ENCODE results near the gene GRK4.
"Not testable (repeated sequence)": the region's sequence is repeated elsewhere in the genome, so short reads cannot be mapped to it uniquely, and the experiment has no call there.

GRK4 gene

DNA sequence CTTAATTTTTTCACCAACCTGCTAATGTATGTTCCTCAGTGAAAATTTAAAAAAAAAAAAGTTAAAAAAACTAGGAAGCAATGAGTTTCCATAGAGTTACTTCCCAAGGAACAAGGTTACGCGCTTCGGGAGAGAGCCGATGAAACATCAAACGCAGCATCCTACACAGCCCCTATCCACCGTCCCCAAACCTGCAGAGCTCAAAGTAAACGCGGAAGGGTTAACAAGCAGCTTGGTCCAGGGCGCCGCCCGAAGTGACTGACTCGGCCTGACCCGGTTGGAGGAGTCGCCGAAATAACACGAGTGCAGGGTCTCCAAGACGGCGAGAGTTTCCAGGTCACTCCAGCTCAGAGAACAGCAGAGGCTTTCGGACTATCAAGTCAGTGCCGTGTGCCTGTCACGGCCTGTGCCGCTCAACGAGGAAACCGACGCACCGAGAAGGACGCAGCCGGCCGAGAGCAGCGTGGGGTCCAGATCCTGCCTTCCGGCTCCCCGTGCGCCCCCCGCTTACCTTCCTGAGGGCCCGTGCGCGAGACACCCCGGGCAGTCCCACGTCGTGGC is 677 bp upstream of the GRK4 start:
- DNase-seq: no peak

DNA sequence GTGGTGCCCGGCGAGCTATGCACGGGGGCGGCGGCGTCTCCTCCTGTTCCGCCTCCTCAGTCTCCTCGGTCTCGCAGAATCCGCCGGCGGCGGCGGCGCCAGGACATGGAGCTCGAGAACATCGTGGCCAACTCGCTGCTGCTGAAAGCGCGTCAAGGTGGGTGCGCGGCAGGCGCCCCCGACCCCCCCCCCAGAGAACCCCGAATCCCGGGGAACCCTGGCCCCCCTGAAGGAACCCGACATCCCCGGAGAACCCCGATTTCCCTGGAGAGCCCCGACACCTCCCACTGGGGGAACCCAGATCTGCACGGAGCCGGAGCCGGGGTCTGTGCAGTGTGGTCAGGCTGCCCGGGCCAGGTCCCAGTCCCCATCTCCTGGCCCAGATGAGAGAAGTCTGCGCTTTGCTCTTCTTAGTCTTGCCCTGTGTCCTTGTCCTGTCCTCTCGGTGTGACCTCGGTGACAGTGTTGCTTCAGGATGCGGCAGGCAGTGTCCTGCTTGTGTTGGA is 648 bp downstream of the GRK4 start:
- DNase-seq: no peak

DNA sequence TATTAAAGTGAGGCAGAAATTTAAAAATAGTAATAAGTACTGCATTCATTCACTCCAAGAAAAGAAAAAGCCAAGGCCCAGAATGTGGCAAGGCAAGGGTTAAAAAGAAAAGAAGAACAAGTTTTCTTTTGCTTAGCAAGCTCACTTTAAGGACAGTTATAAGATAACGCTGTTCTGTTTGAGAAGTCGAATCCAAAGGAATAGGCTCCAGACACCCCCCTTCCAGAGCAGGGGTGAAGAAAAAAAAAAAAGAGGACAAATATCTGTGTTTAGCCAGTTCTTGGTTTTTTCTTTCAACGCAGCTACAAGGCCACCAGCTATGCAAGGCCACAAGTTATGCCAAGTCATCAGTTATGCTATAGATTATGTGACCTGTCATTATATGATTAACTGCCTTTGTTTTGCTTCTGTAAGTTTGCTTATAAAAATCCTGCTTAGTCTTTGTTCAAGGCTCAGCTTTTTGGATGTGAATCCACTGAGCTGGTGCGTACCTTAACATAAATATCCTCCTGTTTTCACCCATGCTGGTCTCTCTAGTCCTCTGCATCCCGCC is 1.4 kb downstream of the GRK4 start:
- no peak for DNase-seq

DNA sequence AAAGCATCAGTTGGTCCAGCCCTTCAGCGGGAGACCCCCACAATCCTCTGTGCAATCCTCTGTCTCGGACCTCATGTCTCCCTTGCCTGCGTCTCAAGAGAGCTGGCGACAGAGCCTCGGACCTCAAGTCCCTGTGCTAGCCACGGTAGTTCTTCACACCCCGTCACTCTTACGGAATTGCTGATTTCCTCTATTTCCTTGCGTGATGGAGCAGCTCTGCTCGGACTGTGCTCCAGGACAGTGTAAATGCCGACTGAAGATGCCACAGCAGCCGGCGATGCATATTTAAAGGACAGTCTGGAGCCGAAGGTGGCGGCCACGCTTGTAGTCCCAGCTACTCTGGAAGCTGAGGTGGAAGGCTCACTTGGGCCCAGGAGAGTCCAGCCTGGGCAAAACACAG is 1.9 kb downstream of the GRK4 start:
- DNase-seq: no peak

DNA sequence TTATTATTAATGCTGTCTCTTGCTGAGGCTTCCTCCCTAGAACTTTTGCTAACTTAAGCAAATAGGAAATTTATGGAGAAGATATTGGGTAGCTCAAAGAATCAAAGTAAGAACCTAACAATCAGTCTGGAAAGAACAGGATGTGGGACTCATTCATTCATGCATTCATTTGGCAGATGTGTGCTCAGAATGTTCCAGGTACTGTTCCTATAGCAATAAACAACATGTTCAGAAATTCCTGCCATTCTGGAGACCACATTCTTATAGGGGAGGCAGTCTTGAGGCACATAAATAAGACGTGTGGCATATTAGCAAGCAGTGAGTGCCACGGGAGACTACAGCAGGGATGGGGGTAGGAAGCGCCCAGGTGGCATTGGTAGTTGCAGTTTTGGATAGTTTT is 5.0 kb downstream of the GRK4 start:
- no peak for DNase-seq

DNA sequence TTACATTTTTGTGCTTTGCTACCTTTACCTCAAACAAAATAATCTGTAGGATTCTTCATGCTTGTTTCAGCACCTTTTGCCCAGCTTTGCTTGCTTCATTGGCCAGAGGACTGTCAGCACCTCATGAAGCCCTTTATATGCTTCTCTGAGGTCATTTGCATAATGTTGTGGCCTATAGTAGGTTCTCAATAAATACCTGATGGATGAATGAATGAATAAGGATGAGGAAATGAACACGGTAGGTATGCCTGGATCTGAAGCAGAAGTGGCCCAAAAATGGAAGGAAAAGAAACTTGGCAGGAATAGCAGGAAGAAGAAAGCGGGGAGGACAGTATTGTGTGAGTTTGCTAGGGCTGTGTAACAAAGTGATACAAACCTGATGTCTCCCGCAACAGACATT is 7.9 kb downstream of the GRK4 start:
- DNase-seq: no peak

DNA sequence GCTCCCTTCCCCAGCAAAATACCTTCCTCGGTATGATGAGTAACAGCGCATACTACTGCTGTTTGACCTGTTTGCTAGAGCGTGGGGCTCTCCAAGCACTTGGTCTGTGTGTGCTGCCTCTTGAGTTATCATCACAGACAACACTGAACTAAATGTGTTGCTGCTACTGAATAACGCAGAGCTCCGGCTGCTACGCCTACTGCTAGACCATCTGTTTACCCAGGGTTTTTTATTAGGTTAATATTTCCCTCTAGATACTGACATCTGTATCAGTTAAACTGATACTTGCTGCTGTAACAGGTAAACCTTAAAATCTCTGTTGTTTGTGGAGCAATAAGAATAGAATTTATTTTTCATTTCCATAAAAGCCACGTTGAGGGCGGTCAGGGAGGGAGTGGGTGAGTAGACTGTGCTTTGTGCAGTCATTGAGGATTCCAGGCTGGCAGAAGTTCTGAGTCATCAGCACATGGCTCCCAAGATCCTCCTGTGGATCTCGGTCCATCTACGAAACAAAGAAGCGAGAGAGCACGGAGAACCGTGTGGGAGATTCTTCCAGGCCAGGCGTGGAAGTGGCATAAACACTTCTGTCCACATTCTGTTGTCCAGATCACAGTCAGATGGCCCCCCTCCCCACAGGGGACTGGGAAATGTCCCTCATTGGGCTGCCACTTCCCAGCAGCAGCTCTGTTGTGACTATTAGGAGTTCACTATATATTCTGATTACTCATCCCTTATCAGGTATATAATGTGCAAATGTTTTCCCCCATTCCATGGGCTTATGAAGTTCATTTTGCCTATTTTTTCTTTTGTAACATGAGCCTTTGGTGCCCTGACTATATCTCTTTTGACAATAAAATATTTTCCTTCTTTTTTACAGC is 14.1 kb downstream of the GRK4 start:
- no peak for DNase-seq

DNA sequence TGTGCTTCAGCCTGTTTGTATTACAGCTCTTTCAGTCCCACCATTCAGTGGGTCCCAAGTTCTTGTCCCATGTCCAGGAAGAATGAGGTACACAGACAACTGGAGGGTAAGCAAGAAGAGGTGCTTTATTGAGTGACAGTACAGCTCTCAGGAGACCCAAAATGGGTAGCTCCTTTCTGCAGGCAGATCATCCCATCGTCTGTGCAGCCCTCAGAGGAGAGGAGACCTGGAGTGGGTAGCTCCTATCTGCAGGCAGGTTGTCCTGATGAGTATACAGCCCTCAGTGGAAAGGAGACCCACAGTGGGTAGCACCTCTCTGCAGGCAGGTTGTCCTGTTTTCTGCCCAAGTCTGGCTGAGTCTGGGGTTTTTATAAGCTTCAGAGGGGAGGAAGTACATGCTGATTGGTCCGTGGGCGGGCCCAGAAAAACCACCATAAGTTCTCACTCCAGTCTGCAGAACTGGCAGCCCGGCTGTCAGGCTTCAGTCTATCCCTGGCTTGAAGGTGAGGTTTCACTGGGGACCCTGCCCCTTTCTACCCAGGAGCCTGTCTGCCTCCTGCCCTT is 18.0 kb downstream of the GRK4 start:
- DNase-seq: no peak

DNA sequence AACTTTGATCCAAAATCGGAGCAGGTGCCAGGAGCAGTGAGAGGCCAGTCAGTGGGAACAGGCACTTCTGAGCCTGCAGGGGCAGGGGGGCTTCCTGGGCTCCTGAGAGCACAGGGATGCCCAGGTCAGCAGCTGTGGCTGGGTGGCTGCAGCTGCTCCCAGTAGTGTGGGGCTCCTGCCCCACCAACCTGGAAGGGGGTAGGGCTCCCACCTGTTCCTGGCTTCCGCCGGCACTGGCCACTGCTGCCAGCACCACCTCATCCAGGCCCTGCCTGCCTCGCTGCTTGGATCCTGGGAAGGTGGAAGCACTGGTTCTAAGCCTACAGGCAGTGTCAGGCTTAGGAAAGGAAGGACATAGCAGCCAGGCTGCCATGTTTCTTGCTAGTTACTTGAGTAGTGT is 18.6 kb downstream of the GRK4 start:
- DNase-seq: no peak

DNA sequence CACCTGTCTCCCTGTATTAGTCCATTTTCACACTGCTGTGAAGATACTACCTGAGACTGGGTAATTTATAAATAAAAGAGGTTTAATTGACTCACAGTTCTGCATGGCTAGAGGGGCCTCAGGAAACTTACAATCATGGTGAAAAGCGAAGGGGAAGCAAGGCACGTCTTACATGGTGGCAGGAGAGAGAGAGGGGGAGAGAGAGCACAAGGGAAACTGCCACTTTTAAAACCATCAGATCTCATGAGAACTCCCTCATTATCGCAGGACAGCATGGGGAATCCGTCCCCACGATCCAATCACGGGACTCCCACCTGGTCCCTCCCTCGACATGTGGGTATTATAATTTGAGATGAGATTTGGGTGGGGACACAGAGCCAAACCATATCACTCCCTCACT is 20.3 kb downstream of the GRK4 start:
- not testable (repeated sequence) for DNase-seq

DNA sequence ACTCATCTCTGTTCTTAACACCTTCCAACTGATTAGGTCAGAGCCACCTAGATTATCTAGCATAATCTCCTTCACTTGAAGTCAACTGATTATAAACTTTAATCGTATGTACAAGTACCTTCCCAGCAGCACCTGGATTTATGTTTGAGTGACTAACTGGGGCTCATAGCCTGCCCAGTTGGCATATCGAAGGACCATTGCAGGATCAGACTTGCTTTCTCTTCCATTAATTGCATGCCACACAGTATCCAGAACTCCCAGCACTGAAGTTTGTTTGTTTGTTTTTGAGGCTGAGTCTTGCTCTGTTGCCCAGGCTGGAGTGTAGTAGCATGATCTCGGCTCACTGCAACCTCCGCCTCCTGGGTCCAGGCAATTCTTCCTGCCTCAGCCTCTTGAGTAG is 27.9 kb downstream of the GRK4 start:
- DNase-seq: no peak

DNA sequence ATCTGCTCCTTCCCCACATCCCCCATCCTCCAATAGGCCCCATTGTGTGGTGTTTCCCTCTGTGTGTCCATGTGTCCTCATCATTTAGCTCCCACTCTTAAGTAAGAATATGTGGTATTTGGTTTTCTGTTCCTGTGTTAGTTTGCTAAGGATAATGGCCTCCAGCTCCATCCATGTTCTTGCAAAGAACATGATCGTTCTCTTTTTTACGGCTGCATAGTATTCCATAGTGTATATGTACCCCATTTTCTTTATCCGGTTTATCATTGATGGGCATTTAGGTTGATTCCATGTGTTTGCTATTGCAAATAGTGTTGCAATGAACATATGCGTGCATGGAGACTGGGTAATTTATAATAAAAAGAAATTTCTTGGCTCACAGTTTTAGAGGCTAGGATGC is 31.5 kb downstream of the GRK4 start:
- no peak for DNase-seq

DNA sequence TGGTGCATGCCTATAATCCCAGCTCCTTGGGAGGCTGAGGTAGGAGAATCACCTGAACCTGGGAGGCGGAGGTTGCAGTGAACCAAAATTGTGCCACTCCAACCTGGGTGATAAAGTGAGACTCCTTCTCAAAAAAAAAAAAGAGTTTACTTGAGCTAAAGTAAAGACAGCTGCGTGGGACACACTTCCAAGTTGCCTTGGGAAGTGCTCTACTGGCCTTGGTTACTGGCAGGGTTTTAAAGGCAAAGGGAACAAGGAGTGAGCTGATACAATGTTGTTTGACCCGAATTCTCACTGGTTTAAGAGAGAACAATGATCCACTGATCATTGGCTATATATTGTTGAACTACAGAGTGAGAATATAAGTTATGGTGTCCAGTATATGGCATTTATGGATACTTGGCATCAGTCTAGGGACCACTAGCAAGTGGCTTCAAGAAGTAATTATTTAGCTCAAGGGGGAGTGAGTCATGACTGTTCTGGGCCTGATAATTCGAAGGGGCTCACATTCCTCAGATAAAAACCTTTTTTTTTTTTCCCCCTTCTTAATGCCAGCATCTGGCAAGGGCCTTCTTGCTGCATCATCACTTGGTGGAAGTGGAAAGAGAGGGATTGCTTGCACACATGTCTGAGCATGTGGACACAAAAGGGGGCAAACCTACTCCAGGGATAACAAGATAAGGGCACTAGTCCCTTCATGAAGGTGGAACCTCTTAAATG is 32.3 kb downstream of the GRK4 start:
- no peak for DNase-seq

DNA sequence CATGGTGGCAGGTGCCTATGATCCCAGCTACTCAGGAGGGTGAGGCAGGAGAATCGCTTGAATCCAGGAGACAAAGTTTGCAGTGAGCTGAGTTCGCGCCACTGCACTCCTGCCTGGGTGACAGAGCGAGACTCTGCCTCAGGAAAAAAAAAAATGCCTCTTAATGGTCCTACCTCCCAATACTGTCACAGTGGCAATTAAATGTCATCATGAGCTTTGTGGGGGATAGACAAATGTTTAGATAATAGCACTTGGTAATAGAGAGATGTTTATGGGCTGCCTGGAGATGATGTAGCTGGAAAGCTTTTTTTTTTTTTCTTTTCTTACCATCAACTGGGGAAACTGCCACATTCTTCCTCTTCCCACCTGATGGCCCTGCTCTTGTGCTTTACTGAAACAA is 33.0 kb downstream of the GRK4 start:
- no peak for DNase-seq

DNA sequence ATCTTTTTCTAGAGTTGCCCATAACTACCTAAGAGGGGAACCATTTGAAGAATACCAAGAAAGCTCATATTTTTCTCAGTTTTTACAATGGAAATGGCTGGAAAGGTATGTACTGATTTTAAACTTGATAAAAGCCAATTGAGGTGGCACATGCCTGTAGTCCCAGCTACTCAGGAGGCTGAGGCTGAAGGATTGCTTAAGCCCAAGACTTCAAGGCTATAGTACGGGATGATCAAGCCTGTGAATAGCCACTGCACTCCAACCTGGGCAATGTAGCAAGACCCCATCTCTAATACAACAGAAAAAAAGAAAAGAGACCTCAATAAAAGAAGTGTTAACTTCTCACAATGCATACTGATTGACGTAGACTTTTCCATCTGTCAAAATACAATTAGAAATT is 44.4 kb downstream of the GRK4 start:
- no peak for DNase-seq

DNA sequence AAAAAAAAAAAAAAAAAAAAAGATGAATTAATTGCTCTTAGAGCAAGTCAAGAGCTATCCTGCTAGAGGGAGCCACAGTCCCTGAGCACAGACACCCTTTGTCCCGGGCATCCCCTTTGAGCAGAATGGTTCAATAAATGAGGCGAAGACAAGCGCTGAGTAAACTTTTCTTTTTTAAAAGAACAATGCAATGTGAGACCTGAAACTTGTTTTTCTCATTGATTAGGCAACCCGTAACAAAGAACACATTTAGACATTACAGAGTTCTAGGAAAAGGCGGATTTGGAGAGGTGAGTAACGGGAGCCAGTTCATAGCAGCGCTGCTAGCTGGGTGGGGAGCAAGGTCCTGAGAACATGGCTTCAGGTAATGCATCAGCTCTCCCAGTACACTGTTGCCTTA is 46.1 kb downstream of the GRK4 start:
- no peak for DNase-seq

DNA sequence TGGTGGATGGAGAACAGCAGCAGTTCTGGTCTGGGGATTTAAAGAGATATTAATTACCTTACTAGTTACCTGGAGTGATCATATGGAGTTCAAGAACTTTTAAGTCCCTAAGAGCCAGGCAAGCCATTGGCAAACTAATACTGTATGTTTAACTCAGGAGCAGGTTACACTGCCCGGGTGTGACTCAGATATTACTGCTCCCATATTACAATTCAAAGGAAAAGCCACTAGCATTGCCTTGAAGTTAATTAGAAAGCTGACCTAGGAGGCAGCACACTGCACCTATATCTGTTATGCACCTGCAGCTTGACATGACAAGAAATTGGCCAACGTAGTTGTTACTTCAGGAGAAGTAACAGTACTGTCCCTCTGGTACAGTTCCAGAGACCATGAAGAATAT is 47.2 kb downstream of the GRK4 start:
- no peak for DNase-seq

DNA sequence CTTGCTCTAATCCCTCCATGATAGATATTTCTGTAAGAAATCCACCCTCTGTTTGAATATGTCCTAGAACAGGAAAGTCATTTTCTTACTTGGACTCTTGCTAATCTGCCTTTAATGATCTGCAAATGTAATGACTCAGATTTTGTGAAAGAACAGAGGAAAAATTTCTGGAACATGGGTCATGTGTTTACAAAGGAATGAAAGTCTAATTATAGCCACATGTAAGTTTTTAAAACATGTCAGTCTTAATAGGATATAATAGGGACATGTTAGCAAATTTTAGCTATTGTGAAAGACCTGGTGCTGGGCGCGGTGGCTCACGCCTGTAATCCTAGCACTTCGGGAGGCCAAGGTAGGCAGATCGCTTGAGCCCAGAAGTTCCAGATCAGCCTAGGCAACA is 47.6 kb downstream of the GRK4 start:
- DNase-seq: no peak

DNA sequence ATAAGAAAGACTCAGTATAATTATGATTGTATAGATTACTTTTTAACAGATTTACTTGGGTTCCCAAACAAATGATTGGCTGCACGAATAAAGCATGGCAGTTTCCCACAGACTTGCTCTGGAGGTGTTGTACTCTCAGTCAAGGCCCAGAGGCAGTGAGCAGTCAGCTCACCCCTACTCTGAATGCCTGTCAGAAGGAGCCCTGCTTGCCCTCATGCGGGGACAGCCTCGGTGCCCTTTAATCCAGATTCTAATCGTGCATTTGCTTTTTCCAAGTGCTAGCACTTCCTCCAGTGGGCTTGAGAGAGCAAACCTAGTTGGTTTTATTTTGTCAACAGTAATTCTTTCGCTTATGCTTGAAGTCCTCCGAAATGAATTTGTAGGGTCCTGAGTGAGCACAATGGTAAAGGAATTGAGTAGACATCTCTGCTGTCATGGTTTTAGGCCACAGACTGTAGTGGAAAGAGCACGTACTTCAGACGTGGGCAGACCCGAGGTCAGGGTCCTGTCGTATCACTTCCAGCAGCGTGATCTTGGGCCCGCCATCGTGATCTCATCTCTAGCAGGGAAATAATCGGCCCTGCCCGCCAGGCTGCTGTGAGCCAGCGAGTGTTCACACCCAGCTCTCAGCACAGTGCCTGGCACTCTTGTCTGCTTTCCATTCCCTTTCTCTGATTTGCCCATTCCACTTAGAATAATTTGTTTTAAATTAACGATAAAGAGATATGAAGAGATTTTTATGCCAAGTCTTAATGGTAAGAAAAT is 48.3 kb downstream of the GRK4 start:
- no peak for DNase-seq

DNA sequence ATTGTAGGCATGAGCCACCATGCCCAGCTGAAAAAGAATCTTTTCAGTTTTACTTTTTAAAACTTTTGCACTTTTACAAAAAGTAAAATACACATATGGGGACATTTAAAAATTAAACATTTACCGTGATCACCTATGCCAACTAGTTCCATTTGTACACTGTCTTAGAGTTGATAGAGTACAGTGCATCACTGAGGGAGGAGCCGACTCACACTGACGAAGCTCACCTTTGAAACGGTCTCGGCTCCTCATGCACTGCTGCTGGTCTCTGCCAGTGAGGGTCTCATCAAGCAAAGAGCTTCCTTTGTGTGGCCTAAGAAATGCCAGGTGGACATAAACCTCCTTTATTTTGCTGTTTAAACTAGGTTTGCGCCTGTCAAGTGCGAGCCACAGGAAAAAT is 50.0 kb downstream of the GRK4 start:
- no peak for DNase-seq

DNA sequence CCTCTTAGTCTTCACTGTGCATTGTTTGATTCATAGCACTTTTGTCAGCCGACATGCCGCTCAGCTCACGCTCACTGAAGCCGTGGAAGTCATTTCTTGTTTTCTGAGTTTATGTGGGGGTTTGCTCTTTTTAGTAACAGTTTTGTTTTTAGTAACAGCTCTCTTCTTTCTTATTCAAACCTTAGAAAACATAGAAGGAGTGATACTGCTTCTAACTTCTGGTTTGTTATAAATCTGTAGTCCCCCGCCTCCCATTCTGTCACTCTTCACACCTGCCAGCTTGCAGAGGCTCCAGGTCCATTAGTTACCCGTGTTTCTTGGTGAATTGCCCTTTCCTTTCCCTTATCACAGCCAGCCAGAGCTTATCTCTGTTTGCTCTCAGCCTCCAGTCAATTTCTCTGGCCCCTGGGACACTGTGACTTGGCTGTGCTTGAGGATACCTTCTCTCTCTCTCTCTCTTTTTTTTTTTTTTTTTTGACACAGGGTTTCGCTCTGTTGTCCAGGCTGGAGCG is 50.5 kb downstream of the GRK4 start:
- DNase-seq: no peak

DNA sequence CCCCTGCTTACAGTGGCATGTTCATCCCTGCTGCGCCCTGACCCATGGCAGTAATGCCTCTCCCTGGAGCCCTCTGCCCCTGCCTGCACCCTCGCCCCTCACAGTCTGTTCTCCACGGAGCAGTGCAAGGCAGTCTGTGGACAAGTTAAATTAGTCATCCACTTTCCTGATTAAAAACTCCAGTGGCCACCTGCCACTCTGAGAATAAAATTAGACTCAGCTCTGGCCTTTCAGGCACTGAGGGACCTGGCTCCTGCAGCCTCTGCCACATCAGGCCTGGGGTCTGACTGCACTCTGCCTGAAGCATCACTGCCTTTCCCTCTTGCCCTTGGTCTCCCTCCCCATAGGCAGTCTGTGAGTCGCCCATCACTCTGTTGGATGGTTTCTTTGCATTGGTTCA is 53.6 kb downstream of the GRK4 start:
- no peak for DNase-seq
